H54 (cell line): ENCODE data around the gene RGS3.
A peak's percentile ranks its signal among the peaks of the same experiment; 100 is the strongest.
"Not testable (repeated sequence)": the region's sequence is repeated elsewhere in the genome, so short reads cannot be mapped to it uniquely, and the experiment has no call there.

Experiments
- DNase-seq: peaks from one replicate; pipeline ENCODE4 v3.0.0; 2011; ENCODE audit warnings: low spot score, mixed read lengths; ENCODE audit not compliant: insufficient read length
- FAIRE-seq: peaks from 3 replicates; lab custom pipeline; 2011; peaks lifted over from hg19 to GRCh38; lab: Jason Lieb, UNC
- POLR2A ChIP-seq: IDR thresholded peaks from 2 replicates; pipeline ENCODE4 v1.6.1; 2011; ENCODE audit warnings: low read depth, mild to moderate bottlenecking, low read length

The RGS3 gene

DNA sequence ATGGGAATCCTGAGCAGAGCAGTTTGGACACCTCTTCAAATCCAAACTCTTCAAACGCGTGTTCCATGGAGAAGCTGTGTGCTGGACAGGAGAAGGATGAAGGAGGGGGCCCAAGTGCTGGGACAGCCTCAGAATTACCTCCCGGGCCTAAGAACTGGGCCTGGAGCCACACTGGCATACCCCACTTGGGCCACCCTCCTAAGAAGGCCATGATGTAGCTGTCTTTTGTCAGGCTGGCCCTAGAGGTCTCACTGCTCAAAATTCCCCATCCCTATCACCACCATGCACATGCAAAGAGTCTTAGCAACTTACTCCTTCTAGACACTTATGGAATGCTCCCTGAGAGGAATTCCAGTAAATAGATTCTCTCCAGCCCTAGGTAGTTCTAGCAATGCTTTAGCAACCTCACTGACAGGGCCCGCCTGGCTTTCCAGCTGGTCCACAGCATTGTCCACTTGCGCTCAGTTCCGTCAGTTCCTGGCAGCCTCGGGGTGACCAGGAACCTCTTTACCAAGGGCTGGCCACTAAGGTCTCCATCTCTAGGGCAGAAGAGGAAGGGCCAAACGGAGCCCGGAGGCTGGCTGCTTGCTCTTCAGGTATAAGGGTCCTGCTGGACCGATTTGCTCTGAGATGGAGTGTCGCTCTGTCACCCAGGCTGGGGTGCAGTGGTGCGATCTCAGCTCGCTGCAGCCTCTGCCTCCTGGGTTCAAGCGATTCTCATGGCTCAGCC lies 75.3 kb downstream of the RGS3 start:
- no peak for DNase-seq
- TF ChIP-seq POLR2A: no peak
- no peak for FAIRE-seq

DNA sequence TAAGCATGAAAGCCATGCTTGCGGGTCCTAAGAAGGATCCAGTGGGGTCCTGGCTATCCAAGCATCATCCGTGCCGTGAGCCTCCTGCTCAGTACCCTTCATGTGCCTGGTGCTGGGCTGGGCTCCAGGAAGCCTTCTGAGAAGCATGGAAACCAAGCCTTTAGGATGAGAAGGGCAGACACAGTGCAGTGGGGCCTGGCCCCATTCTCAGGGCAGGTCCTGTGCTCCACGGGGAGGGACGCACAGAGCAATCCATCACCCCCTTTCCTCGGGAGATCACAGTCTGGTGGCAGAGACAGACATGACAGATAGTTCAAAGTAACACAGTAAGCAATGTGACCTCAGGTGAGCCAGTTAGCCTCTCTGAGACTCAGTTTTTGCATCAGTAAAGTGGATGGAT lies 76.9 kb downstream of the RGS3 start:
- no peak for TF ChIP-seq POLR2A
- no peak for FAIRE-seq
- DNase-seq: no peak

DNA sequence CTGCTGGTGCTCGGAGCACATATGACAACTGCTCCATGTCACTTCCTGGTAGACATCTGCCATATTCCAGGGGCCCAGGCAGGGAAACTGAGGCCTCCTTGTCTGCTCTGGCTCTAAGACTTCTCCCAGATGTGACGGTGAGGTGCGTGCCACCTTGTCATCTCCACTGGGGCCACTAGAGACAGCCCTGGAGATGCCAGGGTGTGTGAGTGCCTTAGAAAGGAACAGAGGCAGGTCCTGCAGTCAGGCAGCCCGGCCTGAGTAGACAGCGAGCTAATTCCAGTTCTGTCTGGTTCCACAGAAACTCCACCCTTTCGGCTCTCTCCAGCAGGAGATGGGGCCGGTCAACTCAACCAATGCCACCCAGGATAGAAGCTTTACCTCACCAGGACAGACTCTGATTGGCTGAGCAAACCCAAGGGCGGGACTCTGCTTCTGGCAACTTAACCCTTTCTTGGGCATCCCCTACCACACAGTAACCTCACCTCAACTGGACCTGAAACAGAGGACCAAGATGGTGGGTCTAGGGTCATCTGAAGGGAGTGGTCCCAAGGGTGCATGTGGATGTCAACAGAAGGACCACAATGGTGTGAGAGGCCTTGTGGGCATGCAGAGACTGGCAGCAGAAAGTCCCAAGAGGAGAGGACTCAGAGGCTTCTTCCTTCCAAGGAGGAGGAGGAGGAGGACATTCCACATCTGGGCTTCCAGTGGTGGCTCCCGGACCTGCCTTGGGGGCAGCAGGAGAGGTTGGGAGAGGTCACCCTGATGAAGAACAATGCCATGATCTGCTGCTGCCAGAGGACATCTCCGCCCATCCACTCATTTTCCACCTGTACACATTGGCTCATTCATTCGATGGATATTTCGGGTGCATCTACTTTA lies 77.7 kb downstream of the RGS3 start:
- TF ChIP-seq POLR2A: no peak
- DNase-seq: peak; percentile 87
- peak; percentile 95 for FAIRE-seq

GRCh38 chr9:113542006-113542405 lies 78.5 kb downstream of the RGS3 start:
- no peak for FAIRE-seq
- TF ChIP-seq POLR2A: no peak

GRCh38 chr9:113542741-113543140 lies 79.2 kb downstream of the RGS3 start:
- no peak for DNase-seq
- no peak for TF ChIP-seq POLR2A
- FAIRE-seq: no peak

More at GRCh38 chr9:113542006-113542405, 78.5 kb downstream of the RGS3 start:
- no peak for DNase-seq

DNA sequence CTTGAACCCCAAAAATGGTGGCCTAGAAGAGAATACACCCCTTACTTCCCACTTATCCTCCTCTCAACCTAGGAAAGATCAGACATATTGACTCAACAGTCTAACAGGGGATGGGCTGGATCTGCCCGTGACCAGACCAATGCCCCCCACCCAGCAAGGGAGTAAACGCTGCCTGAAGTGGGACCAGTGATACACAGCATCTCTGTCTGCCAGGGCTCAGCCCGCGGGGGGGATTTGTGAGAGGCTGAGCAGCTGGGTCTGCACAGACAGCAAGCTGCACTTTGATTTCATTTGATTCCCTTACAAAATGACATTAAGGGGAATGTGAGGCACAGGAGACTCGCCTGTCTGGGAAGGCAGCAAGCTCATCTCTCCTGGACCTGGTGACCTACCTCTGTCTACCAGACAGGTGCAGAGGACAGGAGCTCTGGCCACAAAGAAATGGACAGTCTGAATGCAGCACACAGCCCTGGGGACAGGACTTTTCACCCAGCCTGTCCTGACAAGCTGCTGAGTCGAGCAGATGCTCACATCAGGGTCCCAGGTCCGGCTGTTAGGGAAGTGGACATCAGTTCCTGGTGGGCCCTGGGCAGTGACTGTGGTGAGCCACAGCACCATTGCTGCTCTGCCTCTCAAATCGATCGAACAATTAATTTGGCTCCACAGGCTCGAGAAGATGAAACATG lies 79.9 kb downstream of the RGS3 start:
- no peak for TF ChIP-seq POLR2A
- DNase-seq: no peak
- FAIRE-seq: no peak

DNA sequence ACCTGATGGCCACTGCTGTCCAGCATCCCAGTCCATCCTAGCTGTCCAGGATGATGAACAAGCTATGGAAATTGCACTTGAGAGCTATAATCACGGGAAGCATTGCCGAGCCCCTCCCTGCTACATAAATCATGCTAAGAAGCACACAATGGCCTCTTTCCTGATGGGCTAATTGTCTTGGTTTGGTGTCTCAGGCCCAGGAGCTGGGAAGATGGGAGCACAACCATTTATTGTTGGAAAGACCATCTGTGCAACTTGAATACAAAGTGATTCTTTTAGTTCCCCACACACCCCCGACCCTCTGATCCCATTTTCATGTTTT lies 80.4 kb downstream of the RGS3 start:
- no peak for TF ChIP-seq POLR2A
- DNase-seq (no peak), FAIRE-seq (no peak)

GRCh38 chr9:113545068-113545467 lies 81.5 kb downstream of the RGS3 start:
- no peak for TF ChIP-seq POLR2A
- FAIRE-seq (no peak), DNase-seq (no peak)

DNA sequence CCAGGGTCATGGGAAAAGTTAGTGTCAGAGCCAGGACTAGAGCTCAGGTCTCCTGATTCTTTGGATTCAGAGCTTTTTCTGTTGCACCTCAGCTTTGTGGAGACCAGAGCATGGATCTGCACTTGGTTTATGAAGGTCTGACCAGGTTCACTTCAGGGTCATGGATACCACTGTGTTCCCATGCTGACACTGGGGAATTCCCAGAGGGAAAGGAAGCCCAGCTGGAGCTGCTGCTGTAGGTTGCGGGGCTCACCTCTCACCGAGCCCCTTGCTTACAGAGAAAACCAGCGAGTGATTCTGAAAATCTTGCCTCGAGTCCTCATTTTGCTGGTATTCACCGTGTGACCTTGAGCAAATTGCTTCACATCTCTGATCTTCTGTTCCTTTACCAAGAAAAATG lies 83.0 kb downstream of the RGS3 start:
- TF ChIP-seq POLR2A: no peak
- no peak for FAIRE-seq
- DNase-seq: no peak

DNA sequence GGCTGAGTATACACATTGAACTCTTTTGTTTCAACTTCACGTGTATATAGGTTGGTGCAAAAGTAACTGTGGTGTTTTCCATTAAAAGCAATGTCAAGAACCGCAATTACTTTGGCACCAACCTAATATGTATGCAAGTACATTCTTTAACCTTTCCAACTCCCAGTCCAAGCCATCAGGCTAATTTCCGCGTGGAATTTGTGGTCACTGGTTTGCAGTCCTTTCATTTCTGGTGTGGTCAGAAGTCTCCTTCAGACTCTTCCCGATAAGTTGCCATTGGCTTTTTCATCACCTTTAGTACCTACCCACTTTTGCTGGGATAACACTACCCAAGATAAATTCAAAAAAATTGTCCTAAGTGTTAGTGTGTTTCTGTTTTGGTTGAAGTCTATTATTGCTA lies 84.0 kb downstream of the RGS3 start:
- DNase-seq (no peak), FAIRE-seq (no peak)
- no peak for TF ChIP-seq POLR2A

DNA sequence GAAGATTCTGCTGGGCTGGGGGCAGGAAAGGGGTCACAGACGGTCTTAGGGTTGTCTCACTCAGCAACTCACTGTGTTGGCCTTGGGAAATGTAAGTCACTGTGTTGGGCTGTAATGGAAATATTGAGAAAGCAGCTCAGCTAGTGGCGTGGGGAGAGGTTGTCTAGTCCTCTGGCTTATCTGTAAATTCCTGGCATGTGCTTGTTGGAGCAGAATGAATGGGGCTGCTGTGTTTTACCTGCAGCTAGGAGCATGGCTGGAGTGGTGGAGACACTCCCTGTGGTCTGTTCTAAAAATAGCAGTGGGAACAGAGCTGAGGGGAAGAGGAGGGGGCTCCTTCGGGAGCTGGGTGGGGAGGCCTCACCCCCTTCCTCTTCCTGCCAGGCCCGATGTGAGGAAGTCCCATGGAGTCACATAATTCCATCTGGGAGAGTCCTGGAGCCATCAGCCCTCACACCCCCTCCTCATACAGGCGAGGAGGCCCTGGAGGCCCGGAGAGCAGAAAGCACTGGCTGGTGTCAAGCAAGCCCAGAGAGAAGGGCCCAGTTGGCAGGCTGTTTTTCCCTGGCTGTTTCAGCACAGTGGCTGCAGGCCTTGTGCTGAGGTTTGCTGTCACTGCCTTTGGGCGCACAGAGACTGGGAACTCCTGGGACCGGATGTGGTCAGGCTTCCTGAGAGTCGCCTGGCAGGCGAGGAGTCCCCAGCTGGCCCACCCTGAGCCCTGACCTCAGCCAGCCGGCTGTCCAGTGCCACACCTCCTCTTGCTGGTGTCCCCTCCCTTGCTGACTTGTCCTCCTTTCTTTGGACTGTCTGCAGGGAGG lies 84.9 kb downstream of the RGS3 start:
- DNase-seq (peak; percentile 29), FAIRE-seq (peak; percentile 83)
- 0 out of 2 replicates have a peak, but pooled peaks have one; percentile 10 for TF ChIP-seq POLR2A

GRCh38 chr9:113549892-113550291 lies 86.4 kb downstream of the RGS3 start:
- not testable (repeated sequence) for DNase-seq, FAIRE-seq

- FAIRE-seq (no peak), DNase-seq (no peak)
- TF ChIP-seq POLR2A: no peak
Observed at GRCh38 chr9:113556877-113557593, 93.5 kb downstream of the RGS3 start.
